Vagina (tissue), 2 donors: ENCODE data around the gene NCR3LG1. TPM values are rescaled to one million over a fixed set of nuclear protein-coding genes. Genes with fewer than 3 reads are reported as not detected.

ENCODE experiments used
- DNase-seq, 2 donors: peaks; one replicate each; pipeline ENCODE4 v3.0.0-alpha.2; 2017; ENCODE audit errors: extremely low spot score in 2 of 2
- H3K27ac ChIP-seq: fragments of 200-600 bp; sonication (generic); one replicate; pipeline ENCODE4 v1.5.1; 2019
- H3K27me3 ChIP-seq: fragments of 200-600 bp; sonication (generic); one replicate; pipeline ENCODE4 v1.5.1; 2019
- H3K36me3 ChIP-seq, 2 donors: fragments of 200-600 bp; sonication (generic); one replicate each; pipeline ENCODE4 v1.5.1; 2017 to 2019
- H3K4me1 ChIP-seq: fragments of 200-600 bp; sonication (generic); one replicate; pipeline ENCODE4 v1.5.1; 2019
- H3K4me3 ChIP-seq, 2 donors: fragments of 200-600 bp; sonication (generic); 1 replicate in 1 of 2; 2 replicates in 1 of 2; pipeline ENCODE4 v1.5.1; 2016 to 2019
- H3K9me3 ChIP-seq: fragments of 200-600 bp; sonication (generic); one replicate; pipeline ENCODE4 v1.5.1; 2019
- CTCF ChIP-seq, 3 experiments: fragments of 450-650 bp in 2 of 3; fragments of 200-600 bp in 1 of 3; sonication (generic) in 1 of 3; IDR thresholded peaks; one replicate each; pipeline ENCODE4 v1.5.1; 2017 to 2019; ENCODE audit warnings: antibody characterized with exemption in 3 of 3, mild to moderate bottlenecking in 2 of 3, moderate library complexity in 2 of 3
- POLR2A ChIP-seq, 2 donors: fragments of 450-650 bp; IDR thresholded peaks; one replicate each; pipeline ENCODE4 v1.6.1; 2017; ENCODE audit warnings: antibody characterized with exemption in 2 of 2, mild to moderate bottlenecking in 2 of 2, moderate library complexity in 2 of 2
- POLR2AphosphoS5 ChIP-seq, 2 donors: sonication (generic); formaldehyde crosslinking; IDR thresholded peaks; one replicate each; pipeline ENCODE4 v1.9.0; 2017; ENCODE audit warnings: antibody characterized with exemption in 2 of 2, mild to moderate bottlenecking in 2 of 2, low read depth in 1 of 2; ENCODE audit not compliant: insufficient read depth in 1 of 2
- intact Hi-C: fragments of 100-400 bp; cut with DNase I; formaldehyde crosslinking; loops from one replicate; pipeline ENCODE4 v1.15.1; 2023
- total RNA-seq: library from RNA; depleted of rRNA; stranded (reverse); fragments of >200 nt; gene quantifications from one replicate; pipeline ENCODE4 v1.2.3, GENCODE V29; 2016

Gene NCR3LG1
- total RNA-seq, 1 donor from 2014 or later: 2.2 TPM

- intact Hi-C loops: loop anchor here (2.0 kb wide), 1 partner anchor 119 kb away; no protein-coding TSS in a partner anchor
- DNase-seq: no peak
- TF ChIP-seq CTCF (IDR thresholded peaks at IDR 0.05) (no peak), POLR2AphosphoS5 (IDR thresholded peaks at IDR 0.05; ENCODE audit: insufficient read depth in 1 of 2, low read depth in 1 of 2) (no peak), POLR2A (IDR thresholded peaks at IDR 0.05) (no peak)
- Histone ChIP-seq H3K4me3 (no peak overlapping the region), H3K36me3 (no peaks in the 10 kb centered on the region), H3K27me3 (no peaks in the 10 kb centered on the region), H3K4me1 (peaks cover 5% of the 10 kb centered on the region), H3K27ac (no peak overlapping the region), H3K9me3 (no peaks in the 10 kb centered on the region)
Observed at GRCh38 chr11:17385926-17386325, 34.3 kb downstream of the NCR3LG1 start.

- no peak for DNase-seq
- intact Hi-C loops: no loop called here
- Histone ChIP-seq H3K36me3 (no peaks in the 10 kb centered on the region), H3K27ac (no peak overlapping the region), H3K4me1 (peaks cover 5% of the 10 kb centered on the region), H3K9me3 (no peaks in the 10 kb centered on the region), H3K4me3 (no peak overlapping the region), H3K27me3 (no peaks in the 10 kb centered on the region)
- no peak for TF ChIP-seq POLR2A (IDR thresholded peaks at IDR 0.05)
- TF ChIP-seq CTCF (IDR thresholded peaks at IDR 0.05): no peak
- TF ChIP-seq POLR2AphosphoS5 (IDR thresholded peaks at IDR 0.05; ENCODE audit: insufficient read depth in 1 of 2, low read depth in 1 of 2): no peak
Observed at GRCh38 chr11:17386331-17387084, 34.9 kb downstream of the NCR3LG1 start.

- intact Hi-C loops: no loop called here
- Histone ChIP-seq H3K4me3 (no peak overlapping the region), H3K27ac (no peak overlapping the region)
Observed at GRCh38 chr11:17387254-17387653, 35.7 kb downstream of the NCR3LG1 start.

GRCh38 chr11:17387811-17388210 is 36.2 kb downstream of the NCR3LG1 start:
- Histone ChIP-seq H3K27ac (no peak overlapping the region), H3K27me3 (no peaks in the 10 kb centered on the region), H3K9me3 (no peaks in the 10 kb centered on the region), H3K36me3 (no peaks in the 10 kb centered on the region), H3K4me3 (no peak overlapping the region), H3K4me1 (peaks cover 5% of the 10 kb centered on the region)
- DNase-seq: no peak
- TF ChIP-seq POLR2A (IDR thresholded peaks at IDR 0.05) (no peak), CTCF (IDR thresholded peaks at IDR 0.05) (no peak), POLR2AphosphoS5 (IDR thresholded peaks at IDR 0.05; ENCODE audit: insufficient read depth in 1 of 2, low read depth in 1 of 2) (no peak)
- intact Hi-C loops: no loop called here

More at GRCh38 chr11:17387254-17387653, 35.7 kb downstream of the NCR3LG1 start:
- Histone ChIP-seq H3K36me3 (no peaks in the 10 kb centered on the region), H3K4me1 (peaks cover 5% of the 10 kb centered on the region), H3K9me3 (no peaks in the 10 kb centered on the region), H3K27me3 (no peaks in the 10 kb centered on the region)
- TF ChIP-seq CTCF (IDR thresholded peaks at IDR 0.05) (no peak), POLR2A (IDR thresholded peaks at IDR 0.05) (no peak), POLR2AphosphoS5 (IDR thresholded peaks at IDR 0.05; ENCODE audit: insufficient read depth in 1 of 2, low read depth in 1 of 2) (no peak)
- no peak for DNase-seq

- peak within 1 kb of the TSS; percentile 45 to 57 for H3K4me3 ChIP-seq
- H3K27ac ChIP-seq: no peak within 1 kb of the TSS
- H3K36me3 ChIP-seq: no peaks in the 10 kb centered on the region
- no peaks in the 10 kb centered on the region for H3K9me3 ChIP-seq
- intact Hi-C loops: no loop called here
- H3K4me1 ChIP-seq: peaks cover 5% of the 10 kb centered on the region
- DNase-seq: no peak
- no peaks in the 10 kb centered on the region for H3K27me3 ChIP-seq
- TF ChIP-seq POLR2AphosphoS5 (IDR thresholded peaks at IDR 0.05; ENCODE audit: insufficient read depth in 1 of 2, low read depth in 1 of 2) (no peak), POLR2A (IDR thresholded peaks at IDR 0.05) (no peak), CTCF (IDR thresholded peaks at IDR 0.05) (no peak)
Observed at GRCh38 chr11:17388609-17389210, 37.1 kb downstream of the NCR3LG1 start, which contains the start of gene KCNJ11. Gene KCNJ11 (minus strand): TSS chr11:17388659. CDS start chr11:17388091, 568 bp downstream.
